Body of pancreas (tissue), 4 donors: ENCODE results near the gene KBTBD12.

ENCODE experiments used
- POLR2A ChIP-seq, 3 donors: fragments of 450-650 bp; IDR thresholded peaks; one replicate each; pipeline ENCODE4 v1.6.1; 2016; ENCODE audit warnings: antibody characterized with exemption in 3 of 3, mild to moderate bottlenecking in 2 of 3
- TF ChIP-seq, protein P1 (sequence below), 7 experiments: fragments of 450-650 bp in 4 of 7; fragments of 200-600 bp in 3 of 7; sonication (generic) in 3 of 7; IDR thresholded peaks; one replicate each; pipeline ENCODE4 v1.5.1; 2016 to 2019; ENCODE audit warnings: antibody characterized with exemption in 7 of 7

DNA sequence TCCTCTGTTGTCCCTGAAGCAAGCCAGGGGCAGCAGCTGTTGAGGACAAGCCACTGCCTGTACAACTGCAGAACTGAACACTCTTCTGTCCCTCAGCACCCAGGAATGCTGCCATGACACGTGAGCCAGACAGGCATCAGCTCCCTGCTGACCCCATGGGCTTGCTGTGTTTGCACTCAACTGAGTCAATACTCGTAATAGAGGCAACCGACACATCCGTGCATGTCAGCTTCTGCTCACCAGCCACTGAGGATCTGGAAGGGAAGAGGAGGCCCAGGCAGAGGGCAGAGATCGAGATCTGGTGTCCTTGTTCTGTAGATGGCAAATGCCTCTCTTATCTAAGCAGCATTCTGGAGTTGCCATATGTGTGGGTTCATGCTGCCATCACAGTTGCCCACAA lies 82.9 kb downstream of the KBTBD12 start:
- TF ChIP-seq, protein P1, sequence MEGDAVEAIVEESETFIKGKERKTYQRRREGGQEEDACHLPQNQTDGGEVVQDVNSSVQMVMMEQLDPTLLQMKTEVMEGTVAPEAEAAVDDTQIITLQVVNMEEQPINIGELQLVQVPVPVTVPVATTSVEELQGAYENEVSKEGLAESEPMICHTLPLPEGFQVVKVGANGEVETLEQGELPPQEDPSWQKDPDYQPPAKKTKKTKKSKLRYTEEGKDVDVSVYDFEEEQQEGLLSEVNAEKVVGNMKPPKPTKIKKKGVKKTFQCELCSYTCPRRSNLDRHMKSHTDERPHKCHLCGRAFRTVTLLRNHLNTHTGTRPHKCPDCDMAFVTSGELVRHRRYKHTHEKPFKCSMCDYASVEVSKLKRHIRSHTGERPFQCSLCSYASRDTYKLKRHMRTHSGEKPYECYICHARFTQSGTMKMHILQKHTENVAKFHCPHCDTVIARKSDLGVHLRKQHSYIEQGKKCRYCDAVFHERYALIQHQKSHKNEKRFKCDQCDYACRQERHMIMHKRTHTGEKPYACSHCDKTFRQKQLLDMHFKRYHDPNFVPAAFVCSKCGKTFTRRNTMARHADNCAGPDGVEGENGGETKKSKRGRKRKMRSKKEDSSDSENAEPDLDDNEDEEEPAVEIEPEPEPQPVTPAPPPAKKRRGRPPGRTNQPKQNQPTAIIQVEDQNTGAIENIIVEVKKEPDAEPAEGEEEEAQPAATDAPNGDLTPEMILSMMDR (IDR thresholded peaks at IDR 0.05): no peak
- TF ChIP-seq POLR2A (IDR thresholded peaks at IDR 0.05): no peak
